ENCODE results near the gene NR6A1.

DNA sequence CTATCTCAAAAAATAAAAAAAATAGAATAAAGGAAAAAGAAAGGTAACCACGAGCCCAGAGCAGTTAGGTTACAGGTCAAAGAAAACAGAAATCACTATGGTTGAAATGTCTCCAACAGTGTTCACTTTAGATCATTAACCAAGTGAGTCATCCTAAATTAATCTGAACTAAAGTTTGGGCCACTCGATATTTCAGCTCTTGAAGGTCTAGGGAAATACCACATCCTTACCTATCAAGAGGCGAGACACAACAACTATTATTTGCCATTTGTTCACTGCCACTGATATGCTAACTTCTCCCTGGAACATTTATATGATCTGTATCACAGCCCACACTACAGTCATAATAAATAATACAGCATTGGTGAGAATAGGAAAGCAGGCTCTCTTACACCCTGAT is 152.6 kb downstream of the NR6A1 start:
- TF ChIP-seq POLR2AphosphoS5 (IDR thresholded peaks at IDR 0.05) (no peak), CTCF (IDR thresholded peaks at IDR 0.05) (no peak), POLR2A (IDR thresholded peaks at IDR 0.05; ENCODE audit: low read depth) (no peak)

All from esophagus muscularis mucosa (tissue), 3 donors.